Activated CD4-positive, alpha-beta T cell treated with anti-CD3 and anti-CD28 coated beads for 48 hours (primary cell): Measurements from ENCODE around the gene NUP214.
"Not testable (repeated sequence)": the region's sequence is repeated elsewhere in the genome, so short reads cannot be mapped to it uniquely, and the experiment has no call there.

ENCODE experiments used
- DNase-seq: peaks from one replicate; pipeline ENCODE4 v3.0.0-alpha.2; 2020

The NUP214 gene

DNA sequence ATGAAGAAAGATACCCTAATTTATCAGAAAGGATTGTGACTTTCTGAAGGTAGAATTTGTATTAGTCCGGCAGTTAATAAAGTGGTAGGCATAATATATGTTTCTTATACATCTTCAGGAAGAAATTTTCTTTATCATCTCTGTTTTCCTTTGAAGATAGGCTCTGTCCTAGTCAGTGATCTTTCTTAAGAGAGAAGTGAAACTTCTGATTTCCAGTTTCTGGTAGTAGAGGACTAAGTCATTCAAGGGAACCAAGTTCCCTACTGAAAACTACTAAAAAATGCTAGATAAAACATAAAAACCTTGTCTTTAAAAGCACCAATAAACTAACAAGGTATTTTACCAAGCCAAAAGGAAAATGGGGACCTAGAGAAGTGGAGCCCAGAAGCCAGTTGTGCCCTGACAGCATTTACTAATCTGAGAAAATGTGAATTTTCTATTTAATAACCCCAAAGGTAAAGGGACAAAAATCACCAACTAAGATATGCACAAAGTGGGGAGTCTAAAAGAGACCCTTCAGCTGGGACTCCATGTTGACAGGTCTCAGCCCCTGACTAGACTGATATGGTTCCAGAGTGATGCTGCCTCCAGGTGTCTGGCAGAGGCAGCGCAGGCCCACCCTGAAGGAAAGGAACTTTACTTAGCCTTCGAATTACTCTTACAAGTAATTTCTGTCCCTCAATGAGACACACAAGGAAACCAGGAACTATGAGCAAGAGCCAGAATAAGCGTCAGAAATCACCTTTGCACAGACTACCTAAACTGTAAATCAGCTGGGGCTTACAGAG lies 78.2 kb downstream of the NUP214 start:
- peak; percentile 13 for DNase-seq

DNA sequence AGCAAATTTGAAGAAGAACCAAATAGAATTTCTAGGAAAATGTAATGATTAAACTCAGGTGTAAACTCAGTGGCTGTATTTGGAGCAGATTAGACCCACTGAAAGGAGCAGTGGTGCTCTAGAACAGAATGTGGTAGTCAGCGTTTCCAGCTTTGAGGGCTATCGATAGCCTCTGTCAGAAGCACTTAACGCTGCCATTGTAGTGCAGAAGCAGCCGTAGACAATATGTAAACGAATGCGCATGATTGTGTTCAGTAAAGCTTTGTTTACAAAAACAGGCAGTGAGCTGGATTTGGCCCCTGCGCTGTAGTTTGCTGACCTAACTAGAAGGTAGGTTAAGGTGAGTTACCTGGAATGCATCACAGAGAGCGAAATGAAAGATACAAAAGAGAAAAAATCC lies 78.9 kb downstream of the NUP214 start:
- no peak for DNase-seq

DNA sequence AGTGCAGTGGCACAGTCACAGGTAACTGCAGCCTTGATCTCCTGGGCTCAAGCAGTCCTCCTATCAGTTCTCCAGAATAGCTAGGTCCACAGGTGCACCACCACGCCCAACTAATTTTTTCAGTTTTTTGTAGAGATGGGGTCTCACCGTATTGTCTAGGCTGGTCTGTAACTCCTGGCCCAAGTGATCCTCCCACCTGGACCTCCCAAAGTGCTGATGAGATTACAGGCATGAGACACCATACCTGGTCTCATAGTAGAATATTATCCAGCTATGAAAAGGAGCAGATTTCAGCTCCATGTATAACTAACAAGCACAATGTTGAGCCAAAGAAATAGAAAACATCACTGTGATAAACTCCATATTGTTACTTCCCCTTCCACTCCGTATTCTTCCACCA lies 81.1 kb downstream of the NUP214 start:
- no peak for DNase-seq

DNA sequence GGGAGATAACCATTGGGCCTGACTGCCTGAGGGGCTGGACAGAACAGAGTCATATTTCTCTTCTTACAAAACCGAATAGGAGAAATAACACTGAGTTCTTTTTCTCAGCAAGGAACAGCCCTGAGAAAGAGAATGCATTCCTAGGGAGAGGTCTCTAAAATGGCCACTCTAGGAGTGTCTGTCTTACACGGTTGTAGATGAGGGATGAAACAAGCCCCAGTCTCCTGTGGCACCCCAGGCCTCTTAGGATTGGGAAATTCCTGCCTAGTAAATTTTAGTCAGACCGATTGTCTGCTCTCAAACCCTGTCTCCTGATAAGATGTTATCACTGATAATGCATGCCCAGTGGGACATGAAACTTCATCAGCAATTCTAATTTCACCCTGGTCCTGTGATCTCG lies 86.5 kb downstream of the NUP214 start:
- not testable (repeated sequence) for DNase-seq

DNA sequence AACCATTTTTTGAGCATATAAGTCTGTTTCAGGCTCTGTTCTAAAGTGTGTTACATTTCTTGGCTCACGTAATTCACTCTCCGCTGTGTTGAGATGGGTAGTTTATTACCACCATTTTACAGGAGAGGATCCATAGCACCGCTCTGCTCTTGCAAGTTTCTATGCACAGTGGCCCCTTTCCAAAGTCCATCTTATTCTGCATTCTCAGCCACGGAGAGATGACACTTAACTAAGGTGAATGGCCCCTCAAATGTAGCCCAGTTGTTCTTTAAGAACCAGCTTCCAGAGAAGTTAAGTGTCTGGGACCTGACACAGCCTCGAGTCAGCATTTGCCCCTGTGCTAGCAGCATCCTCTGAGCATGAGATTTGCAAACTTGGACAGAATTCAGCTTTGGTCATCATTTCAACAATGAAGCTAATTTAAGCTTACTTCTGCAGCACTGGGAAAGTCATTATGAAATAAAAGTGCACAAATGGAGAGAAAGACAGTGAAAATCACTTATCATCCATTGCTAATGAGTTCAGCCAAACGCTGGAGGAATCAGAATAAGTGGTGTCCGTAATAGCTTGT lies 89.0 kb downstream of the NUP214 start:
- DNase-seq: no peak

DNA sequence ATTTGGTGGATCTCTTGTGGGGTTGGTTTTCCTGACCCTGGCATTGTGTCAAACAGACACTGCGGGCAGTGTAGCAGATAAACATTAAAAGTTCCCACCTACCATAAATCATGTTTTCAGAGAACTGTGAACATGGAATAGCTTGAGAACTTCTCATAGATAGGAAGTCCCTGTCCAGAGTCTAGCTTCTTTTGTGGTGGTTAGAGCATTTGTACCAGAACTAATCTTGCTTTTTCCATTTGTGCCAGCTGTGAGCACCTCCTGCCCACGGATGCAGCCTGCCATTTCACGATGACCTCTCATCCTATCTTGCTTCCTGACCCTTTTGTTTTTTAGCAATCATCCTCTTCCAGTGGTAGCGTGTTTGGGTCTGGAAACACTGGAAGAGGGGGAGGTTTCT lies 89.5 kb downstream of the NUP214 start:
- DNase-seq: no peak

DNA sequence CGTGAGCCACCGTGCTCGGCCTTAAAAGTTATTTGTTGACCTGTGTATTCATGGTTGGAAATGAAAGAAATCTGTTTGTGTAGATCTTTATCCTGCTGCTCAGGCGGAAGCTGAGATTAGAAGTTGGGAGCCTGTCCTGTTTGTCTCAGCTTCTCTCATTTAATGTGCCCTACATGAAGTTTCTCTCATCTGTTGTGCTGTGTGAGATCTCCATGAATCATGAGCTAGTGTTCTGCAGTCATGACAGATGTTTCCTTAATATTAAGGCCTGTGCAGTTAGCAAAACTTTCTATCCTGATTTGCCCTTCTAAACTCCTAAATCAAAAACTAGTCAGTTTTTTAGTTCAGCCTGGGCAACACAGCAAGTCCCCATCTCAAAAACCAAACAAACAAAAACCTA lies 91.4 kb downstream of the NUP214 start:
- DNase-seq: no peak

DNA sequence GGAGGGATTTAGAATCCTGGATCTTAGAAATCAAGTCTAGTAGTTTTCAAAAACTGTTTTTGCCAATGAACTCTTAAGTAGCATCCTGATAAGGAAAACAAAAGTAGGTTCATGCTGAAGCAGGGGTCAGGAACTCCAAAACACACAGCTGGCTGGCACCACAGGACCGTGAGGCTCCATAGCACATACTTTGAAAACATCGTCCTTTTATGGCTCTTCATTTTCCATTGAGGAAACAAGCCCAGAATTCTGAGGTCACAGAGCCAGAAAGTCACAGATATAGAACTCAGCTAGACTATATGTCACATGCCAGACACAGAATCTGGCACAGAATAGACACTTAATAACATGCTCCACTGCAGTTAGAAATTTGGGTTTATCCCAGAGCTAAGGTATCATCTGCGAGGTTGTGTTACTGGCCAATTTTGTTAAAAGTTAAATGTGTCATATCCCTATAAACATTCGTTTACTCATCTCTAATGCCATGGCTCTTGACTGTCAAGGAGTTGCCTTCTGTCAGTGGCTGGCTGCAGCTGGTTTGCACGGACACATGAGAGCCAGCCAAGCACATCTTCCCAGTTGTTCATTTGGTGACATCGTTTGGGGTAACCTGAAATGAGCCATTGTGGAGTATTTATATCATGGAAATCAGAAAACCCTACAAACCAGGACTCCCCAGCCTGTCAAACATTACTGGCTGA lies 92.1 kb downstream of the NUP214 start:
- DNase-seq: no peak

DNA sequence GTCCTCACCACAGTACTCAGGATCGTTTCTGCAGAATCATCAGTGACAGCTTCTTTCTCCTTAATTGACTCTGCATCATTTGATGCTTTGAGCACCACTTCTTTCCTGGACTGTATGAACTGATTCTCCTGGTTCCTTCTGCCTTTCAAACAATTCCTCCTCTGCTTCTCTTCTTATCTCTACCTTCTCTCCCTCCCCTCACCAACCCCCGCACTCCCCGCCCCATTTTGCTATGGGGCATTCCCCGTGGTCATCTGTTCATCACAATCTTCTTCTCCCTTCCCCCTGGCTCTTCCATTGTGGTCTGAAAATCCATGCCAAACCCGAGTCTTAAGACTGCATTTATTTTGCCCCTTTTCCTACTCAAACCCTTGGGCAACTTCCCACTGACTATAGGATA lies 93.0 kb downstream of the NUP214 start:
- DNase-seq: no peak

DNA sequence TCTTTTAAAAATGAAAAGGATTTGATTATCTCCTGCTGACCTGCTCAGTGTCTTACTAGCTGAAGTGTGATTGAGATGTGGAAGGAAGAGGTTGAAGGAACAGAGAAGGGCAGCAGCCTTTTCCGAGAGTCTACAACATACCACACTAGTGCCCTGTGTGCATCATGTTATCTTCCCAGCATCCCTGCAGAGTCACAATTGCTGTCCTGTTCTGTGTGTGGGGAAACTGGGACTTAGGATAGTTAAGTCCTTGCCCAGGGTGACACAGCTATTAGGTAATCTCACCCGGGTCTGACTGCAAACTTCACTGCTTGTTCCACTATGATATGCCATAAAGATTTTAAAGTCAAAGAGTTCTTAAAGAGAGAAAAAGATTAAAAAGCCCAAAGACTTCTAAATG lies 95.1 kb downstream of the NUP214 start:
- DNase-seq: no peak

DNA sequence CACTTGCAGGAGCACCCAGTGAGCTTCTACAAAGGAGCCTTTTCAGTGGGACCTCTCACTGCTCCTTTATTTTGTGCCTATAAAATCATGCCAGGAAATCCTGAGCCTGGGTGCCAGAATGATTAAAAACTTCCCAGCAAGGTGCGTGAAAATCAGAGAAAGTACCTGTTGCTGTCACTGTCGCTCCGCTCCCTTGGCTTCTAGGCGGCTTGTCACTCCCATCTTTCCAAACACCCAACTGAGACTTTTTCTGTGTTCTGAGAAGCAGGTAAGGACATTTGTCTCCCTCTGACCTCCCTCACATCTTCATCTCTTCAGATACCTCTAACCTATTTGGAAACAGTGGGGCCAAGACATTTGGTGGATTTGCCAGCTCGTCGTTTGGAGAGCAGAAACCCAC lies 97.1 kb downstream of the NUP214 start:
- no peak for DNase-seq

DNA sequence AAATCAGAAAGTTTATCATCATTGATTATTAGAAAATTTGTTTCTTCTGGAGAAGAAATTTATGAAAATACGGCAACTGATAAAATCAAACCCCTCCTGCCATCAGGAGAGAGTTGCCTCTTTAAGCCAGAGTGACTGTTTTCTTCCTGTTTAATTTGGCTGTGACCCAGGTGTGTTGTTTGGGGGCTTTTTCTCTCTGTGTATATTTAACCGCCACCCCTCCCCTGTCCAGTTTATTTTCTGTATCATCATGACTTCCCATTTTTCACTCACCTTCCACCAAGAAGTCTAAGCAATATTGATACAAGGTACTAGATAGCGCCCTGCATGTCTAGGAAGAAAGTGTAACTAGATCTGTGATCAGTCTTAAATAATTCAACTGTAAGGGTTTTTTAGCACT lies 100.8 kb downstream of the NUP214 start:
- DNase-seq: no peak

DNA sequence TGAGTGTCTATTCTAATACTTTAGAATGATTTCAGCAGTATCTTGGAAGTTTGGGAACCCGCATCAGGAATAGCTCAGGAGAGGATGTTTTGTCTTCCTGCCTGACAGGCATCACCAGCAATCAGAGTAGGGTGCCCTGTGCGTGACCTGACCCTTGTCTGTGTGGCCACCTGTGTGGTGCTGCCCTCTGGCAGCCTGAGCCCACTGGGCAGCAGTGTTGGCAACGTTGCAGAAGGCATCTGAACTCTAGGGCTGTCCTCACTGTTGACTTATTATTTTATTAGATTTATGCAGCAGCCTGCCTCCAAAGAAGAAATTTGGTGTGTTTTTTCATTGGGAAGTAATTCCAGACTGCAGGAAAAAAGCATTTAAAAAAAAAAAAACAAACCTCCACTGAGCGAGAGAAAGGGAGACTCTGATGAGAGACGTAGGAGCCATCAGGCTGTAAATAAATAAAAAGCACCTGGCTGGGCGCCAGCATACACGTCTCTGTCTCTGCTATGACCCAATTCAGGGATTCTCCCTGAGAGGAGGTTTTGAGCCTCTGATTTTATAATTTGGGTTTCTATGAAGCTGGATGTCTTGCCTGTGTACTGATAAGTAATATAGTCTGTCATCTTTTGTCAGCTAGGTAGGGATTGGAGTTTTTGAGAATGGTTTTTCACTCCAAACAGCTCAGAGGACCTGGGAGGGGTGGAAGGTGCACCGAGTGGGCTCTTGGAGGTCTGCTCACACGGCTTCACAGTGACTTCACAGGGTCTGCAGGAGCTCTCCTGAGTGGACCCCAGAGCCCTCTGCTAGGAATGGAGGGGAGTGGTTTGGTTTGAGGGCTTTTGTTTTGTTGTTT lies 101.9 kb downstream of the NUP214 start:
- no peak for DNase-seq

DNA sequence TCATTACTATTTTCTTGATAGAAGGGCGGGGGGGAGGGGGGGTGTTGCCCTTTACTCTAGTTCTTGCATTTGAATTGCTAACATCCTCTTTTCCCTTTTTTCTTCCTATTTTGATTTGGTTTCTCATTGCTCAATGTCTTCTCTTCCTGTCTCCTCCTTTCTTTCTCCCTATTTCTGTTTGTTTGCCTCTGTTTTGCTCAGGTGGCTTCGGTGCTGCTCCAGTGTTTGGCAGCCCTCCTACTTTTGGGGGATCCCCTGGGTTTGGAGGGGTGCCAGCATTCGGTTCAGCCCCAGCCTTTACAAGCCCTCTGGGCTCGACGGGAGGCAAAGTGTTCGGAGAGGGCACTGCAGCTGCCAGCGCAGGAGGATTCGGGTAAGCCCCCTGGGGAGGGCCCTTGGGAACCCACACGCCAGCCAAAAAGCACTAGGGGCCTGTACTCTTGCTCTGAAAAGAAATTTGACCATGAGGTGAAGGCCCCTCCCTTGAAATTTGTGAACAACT lies 102.6 kb downstream of the NUP214 start:
- no peak for DNase-seq

DNA sequence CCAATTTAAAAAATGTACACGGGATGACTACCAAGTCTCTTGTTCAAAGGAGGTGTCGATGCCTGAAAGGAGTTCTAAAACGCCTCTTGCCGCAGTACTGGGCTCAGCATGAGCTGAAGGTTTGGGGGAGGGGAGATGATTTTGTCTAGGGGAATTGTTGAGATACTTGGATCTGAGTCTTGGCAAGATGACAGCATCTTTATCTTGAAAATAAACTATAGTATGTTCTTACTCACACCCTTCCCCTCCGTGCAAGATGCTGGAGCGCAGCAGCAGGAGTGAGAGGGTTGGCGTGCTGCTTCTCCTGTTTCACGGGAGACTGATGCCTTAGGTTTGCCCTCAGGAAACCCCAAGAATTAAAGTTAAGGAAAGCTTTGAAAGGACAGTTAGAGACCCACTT lies 103.6 kb downstream of the NUP214 start:
- no peak for DNase-seq

DNA sequence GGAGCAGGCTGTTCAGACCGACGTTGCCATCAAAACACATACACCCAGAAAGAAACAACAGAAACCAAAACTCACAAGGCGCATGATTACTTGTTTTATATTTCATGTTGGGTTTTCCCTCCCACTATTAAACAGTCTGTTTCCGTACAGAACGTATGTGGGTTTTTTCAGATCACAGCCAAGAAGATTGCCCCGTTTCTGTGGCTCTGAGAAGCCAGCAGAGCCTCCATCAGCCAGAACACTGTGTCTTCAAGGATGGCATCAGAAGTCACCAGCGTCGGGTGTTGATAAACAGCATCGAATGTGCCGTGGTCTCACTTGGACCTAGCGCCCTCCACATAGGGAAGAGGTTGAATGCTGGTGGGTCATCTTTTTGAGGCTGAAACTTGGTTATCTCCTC lies 108.2 kb downstream of the NUP214 start:
- no peak for DNase-seq

DNA sequence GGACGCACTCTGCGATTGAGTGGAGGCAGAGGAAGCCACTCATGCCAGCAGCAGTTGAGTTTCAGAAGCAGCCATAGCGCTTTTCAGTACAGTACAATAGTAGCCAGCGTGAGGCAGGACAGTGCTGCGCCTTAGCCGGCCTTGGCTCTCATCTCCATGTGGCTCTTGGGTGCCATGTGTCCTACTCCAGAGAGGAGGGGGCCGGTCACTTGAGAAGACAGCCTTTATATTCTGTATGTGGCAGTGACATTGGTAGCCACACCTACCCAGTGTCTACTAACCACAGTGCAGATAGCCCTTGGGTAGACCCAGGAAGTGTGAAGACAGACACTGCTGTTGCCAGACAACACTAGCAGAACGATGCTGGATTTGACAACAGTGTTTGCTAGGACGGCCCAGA lies 108.6 kb downstream of the NUP214 start:
- DNase-seq: no peak

DNA sequence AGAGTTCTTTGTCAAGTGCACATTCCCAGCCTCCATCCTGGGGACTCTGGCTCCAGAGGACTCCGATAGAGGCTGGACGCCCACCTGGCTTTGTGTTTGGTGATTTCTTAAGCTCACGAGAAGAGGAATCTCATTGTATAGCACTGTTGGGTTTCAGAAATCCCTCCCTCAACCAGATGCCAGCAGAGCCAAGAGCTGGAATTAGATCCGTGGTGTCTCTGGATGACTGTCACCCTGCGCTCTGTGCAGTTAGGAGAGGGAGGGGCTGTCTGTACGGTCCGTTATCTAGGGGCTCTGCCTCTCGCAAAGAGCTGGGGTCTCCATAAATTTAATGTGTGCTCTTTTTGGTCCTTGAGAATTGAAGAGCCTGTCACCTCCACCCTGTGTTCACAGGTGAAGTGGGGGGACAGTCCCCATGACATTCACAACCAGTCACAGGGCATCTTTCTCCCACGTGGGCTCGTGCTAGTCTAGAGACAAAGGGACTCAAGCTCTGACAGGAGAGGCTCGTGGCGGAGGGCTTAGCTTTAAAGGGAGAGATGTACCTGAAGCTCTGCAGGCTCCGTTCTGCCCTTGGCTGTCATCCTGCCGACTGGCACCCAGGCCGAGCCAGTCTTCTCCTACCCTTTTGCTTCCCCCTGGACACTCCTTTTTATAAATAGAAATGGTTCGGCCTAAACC lies 109.6 kb downstream of the NUP214 start:
- DNase-seq: no peak

DNA sequence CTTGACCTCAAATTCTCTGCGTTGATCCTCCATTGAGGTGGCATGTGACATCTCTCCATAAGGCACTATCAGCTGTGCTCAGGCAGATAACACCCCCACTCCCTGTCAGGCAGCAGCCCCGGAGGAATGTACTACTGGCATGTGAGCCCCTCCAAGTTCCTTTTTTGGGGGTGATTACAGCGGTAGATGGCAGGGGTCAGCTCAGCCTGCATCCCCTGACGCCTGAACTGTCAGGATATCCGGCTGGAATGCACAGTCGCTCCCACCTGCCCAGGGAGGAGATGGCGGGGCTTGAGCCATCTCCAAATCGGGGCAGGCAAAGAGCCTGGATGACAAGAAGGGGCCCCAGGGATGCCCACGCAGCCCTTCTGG lies 110.1 kb downstream of the NUP214 start:
- no peak for DNase-seq

DNA sequence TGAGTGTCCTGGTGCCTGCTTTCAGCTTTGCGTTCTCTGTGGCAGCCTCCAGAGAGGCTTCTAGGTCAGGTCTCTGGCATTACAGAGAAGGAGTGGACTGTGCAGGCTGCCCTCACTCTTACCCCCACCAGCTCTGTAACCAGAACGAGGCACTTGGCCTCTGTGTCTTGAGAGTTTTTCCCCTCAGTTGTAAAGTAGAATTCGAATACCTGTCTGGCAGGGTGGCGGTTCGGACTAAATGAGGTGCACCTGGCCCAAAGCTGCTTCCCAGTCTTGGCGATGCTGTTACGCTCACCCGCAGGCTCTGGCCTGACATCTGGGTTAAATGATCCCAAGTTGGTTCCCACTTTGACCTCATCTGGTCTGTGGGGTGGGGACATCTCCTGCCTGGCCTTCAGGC lies 110.8 kb downstream of the NUP214 start:
- no peak for DNase-seq

DNA sequence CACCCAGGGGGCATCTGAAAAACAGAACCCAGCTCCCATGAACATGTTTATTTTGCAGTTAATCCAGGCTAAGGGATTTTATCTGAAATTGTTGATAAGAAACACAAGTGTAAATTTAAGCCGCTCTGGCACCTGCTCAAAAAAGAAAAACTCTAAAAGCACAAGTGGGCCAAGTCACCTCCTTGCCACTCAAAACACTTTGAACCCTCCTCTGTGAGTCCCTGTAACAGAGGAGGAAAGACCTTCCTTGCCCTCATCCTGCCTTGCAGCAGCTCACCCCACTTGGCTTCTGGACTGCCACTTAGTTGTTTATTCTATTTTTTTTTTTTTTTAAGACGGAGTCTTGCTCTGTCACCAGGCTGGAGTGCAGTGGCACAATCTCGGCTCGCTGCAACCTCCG lies 111.4 kb downstream of the NUP214 start:
- no peak for DNase-seq

DNA sequence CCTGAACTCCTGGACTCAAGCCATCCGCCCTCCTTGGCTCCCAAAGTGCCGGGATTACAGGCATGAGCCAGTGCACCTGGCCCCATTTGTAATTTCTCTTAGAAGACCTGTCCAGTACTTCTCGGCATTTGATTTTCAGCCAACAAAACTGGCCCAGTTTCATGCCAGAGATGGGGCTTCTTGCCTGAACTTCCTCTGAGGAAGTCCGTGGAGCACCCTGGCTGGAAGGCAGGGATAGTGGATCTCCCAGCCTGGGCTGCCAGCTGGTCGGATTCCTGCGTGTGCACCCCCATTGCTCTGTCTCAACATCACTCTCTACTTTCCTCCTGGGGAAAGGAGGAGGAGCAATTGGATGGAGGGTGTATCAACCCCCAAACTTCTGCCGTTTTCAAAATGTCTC lies 111.9 kb downstream of the NUP214 start:
- no peak for DNase-seq

DNA sequence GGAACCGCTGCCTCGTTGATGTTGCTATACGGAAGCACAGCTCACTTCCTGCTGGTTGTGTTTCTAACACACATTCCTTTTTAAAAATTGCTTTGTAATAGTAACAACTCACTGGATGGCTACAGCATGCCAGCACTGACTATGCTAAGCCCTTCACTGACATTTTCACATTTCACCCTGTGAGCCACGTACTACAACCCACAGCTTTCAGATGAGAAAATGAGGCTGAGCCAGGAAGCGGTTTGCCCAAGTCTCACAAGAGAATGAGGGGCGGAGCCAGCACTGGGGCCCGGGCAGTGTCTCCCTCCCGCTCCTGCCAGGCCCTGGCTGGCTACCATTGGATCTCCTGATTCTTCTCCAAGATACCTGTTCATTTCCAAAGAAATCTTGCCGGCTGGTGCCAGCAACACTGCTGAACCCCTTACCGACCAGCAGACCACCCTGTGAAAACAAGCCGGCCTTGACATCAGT lies 112.6 kb downstream of the NUP214 start:
- peak; percentile 92 for DNase-seq
